PC-3 (cell line): ENCODE results near the gene OTOS.

ENCODE experiments used
- CTCF ChIP-seq: fragments of 300-600 bp; sonication (generic); conservative IDR thresholded peaks from 2 replicates; pipeline ENCODE4 v1.5.1; 2017; ENCODE audit warnings: antibody characterized with exemption, low read depth, mild to moderate bottlenecking, low read length
- EZH2 ChIP-seq: fragments of 300-600 bp; sonication (generic); IDR thresholded peaks from one replicate; pipeline ENCODE4 v1.6.1; 2017; ENCODE audit warnings: antibody characterized with exemption, mild to moderate bottlenecking, low read length; ENCODE audit not compliant: unreplicated experiment

GRCh38 chr2:240141736-240142135 lies 1.3 kb upstream of the OTOS start:
- TF ChIP-seq CTCF (no peak), EZH2 (no peak)
